Astrocyte of the spinal cord (primary cell): ENCODE data around the gene GALNT10.

Experiments used
- DNase-seq: peaks from one replicate; pipeline ENCODE4 v3.0.0; 2011; ENCODE audit warnings: low read depth, low spot score
- H3K4me3 ChIP-seq: 2 replicates; pipeline ENCODE4 v1.5.1; 2011; ENCODE audit warnings: low read depth, mild to moderate bottlenecking, low read length, moderate library complexity
- CTCF ChIP-seq: IDR thresholded peaks from 2 replicates; pipeline ENCODE4 v1.5.1; 2012; ENCODE audit warnings: low read depth, mild to moderate bottlenecking, low read length, inconsistent platforms
- in situ Hi-C: cut with HindIII; loops from 2 replicates; pipeline ENCODE4 v1.10.0; 2017; ENCODE audit warnings: low sequenced_read_pairs

GALNT10 gene

GRCh38 chr5:154249826-154250225 lies 59.3 kb downstream of the GALNT10 start:
- TF ChIP-seq CTCF = no peak
- no peak for DNase-seq
- in situ Hi-C loops = no loop called here
- no peak overlapping the region for H3K4me3 ChIP-seq

GRCh38 chr5:154251529-154251928 lies 61.0 kb downstream of the GALNT10 start:
- in situ Hi-C loops = no loop called here
- TF ChIP-seq CTCF = no peak
- H3K4me3 ChIP-seq = no peak overlapping the region
- DNase-seq = no peak

- no peak for DNase-seq
- no peak overlapping the region for H3K4me3 ChIP-seq
- TF ChIP-seq CTCF = no peak
- in situ Hi-C loops = no loop called here
Measured at GRCh38 chr5:154253807-154254206, 63.3 kb downstream of the GALNT10 start.

- TF ChIP-seq CTCF = no peak
- H3K4me3 ChIP-seq = no peak overlapping the region
- in situ Hi-C loops = no loop called here
- no peak for DNase-seq
Measured at GRCh38 chr5:154254896-154255295, 64.4 kb downstream of the GALNT10 start.

GRCh38 chr5:154257046-154257445 lies 66.5 kb downstream of the GALNT10 start:
- no peak for DNase-seq
- in situ Hi-C loops = no loop called here
- H3K4me3 ChIP-seq = no peak overlapping the region
- no peak for TF ChIP-seq CTCF

GRCh38 chr5:154258531-154259217 lies 68.1 kb downstream of the GALNT10 start:
- no peak overlapping the region for H3K4me3 ChIP-seq
- no peak for DNase-seq
- no peak for TF ChIP-seq CTCF
- in situ Hi-C loops = no loop called here
